Measurements from ENCODE around the gene RHAG.
"Not testable (repeated sequence)": the region's sequence is repeated elsewhere in the genome, so short reads cannot be mapped to it uniquely, and the experiment has no call there.

Gene RHAG

GRCh38 chr6:49635480-49635879 is 1.2 kb downstream of the RHAG start:
- DNase-seq: no peak

DNA sequence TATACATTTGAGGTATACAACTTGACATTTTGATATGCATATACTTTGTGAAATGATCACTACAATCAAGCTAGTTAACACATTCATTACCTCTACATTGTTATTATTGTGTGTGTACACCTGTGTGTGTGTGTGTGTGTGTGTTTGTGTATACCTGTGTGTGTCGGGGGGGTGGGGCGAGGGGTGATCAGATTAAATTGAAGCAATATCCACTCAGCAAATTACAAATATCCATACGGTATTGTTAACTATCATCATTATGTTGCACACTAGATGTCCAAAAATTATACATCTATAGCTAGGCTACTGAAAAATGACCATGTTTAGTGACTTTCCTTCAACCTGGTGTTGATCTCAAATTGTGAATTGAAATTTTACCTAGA is 1.8 kb downstream of the RHAG start:
- no peak for DNase-seq

- no peak for DNase-seq
These were observed 2.4 kb downstream of the RHAG start for GRCh38 chr6:49634092-49634835.

GRCh38 chr6:49633541-49633940 is 3.1 kb downstream of the RHAG start:
- no peak for DNase-seq

DNA sequence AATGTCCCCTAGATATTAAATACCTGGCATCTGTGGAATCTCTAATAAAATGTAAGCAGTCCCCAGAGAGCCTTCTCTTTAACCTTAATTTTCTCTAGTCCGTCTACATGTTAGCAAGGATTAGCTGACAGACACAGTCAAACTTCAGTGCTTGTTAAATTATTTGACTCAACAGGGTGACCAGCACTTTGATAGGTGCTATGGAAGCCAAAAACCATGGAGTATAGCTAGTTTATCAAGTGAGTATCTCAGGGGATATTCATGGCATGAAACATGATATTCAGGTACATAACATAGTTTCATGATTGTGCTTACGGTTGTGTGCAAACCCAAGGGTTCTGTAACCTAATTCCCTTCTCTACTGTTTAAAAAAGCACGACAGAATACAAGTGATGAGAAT is 3.9 kb downstream of the RHAG start:
- no peak for DNase-seq

DNA sequence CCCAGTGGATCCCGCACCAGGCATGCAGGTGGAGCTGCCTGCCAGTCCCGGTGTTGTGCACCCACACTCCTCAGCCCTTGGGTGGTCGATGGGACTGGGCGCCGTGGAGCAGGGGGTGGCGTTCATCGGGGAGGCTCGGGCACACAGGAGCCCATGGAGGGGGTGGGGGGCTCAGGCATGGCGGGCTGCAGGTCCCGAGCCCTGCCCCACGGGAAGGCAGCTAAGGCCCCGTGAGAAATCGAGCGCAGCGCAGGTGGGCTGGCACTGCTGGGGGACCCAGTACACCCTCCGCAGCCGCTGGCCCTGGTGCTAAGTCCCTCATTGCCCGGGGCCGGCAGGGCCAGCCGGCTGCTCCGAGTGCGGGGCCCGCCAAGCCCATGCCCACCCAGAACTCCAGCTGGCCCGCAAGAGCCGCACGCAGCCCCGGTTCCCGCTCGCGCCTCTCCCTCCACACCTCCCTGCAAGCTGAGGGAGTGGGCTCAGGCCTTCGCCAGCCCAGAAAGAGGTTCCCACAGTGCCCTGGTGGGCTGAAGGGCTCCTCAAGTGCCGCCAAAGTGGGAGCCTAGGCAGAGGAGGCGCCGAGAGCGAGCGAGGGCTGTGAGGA is 7.1 kb downstream of the RHAG start:
- not testable (repeated sequence) for DNase-seq

- DNase-seq: no peak
These were observed 9.8 kb downstream of the RHAG start for GRCh38 chr6:49626811-49627210.

DNA sequence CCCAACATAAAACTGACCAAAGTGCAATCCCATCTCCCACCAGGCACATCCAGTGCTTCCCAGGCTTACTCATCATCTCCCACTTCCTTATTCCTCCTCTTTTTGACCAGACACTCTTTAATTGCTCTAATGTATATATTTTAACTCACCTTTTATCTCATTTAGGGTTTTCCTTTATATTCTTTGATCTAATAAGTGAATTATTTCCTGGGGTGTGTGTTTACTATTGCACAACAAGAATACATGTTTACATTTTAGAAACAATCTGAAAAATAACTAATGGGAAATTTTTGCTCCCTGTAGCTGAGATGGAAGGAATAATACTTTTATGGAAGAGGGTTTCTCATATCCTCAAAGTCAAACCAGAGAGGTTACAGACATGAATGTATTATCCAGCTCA is 18.4 kb downstream of the RHAG start:
- no peak for DNase-seq

DNA sequence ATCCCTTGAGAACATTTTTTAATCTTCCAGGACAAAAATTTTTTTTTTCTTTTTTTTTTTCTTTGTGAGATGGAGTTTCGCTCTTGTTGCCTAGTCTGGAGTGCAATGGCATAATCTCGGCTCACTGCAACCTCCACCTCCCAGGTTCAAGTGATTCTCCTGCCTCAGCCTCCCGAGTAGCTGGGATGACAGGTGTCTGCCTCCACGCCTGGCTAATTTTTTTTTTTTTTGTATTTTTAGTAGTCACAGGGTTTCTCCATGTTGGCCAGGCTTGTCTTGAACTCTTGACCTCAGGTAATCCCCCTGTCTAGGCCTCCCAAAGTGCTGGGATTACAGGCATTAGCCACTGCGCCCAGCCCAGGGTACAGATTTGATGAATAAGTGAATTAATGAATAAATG is 22.5 kb downstream of the RHAG start:
- not testable (repeated sequence) for DNase-seq

- no peak for DNase-seq
These were observed 27.4 kb downstream of the RHAG start for GRCh38 chr6:49609285-49609684.

- not testable (repeated sequence) for DNase-seq
These were observed 28.4 kb downstream of the RHAG start for GRCh38 chr6:49608275-49608674.

DNA sequence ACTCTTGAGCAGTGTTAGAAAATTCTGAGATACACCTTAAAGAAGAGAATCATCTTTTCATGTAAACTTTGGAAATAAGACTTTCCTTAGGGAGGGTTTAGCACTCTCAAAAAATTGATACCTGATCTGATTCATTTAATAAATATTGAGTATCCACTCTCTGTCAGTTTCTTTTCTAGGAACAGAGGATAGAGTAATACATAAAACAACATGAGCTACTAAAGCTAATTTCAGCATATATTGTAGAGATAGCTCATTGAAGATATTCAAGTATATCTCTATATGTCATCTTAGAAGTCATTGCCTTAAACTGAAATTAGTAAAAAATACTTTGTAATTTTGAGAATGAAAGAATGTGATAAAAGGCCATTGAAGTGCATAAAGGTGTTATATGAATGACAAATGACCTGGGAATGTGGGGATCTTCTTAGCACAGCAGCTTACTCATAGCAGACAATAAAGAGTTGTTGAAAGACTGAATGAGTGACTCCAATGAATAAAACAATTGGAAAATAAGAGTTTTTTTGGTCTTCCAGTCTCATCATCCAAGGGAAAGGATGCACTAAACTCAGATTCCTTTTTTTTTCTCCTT is 29.2 kb downstream of the RHAG start:
- no peak for DNase-seq

GRCh38 chr6:49606721-49607390 is 29.8 kb downstream of the RHAG start:
- DNase-seq: no peak

- DNase-seq: not testable (repeated sequence)
These were observed 32.6 kb downstream of the RHAG start for GRCh38 chr6:49604080-49604479.

GRCh38 chr6:49587262-49587661 is 49.4 kb downstream of the RHAG start:
- DNase-seq: not testable (repeated sequence)

DNA sequence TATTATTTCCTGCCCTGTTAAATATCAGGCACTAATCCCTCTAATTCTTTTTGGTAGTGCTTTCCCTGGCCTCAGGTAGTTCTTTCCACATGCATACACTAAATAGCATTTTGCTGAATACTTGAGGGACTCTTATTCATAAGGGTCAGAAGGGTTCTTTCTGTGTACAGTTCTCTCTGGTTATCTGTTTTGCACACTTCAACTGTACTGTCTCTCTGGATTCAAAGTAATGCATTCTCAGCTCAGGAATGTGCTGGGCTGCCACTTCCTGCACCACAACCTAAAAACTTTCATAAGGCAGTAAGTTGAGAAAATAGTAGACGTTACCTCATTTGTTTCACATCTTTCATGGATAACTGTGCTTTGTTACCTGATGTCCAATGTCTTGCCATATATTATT is 54.1 kb downstream of the RHAG start:
- DNase-seq: no peak

- no peak for DNase-seq
These were observed 57.0 kb downstream of the RHAG start for GRCh38 chr6:49579649-49580048.

DNA sequence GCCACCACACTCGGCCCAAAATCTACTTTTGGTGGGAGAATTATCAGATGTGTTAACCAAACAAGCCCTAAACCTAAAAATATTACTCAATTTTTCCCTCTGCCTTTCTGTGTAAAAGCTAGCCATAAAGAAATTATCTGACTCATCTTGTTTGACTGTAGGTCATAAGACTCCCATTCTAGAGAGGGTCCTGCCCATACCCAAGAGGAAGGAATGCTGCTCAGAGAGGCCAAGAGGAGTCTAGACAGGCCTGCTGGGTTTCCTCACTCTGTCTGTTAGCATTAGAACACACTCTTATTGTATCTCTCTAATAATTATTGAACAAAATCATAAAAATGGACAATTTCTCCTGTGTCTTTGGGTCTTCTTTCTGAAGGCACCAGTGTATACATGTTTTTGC is 60.0 kb downstream of the RHAG start:
- DNase-seq: no peak

DNA sequence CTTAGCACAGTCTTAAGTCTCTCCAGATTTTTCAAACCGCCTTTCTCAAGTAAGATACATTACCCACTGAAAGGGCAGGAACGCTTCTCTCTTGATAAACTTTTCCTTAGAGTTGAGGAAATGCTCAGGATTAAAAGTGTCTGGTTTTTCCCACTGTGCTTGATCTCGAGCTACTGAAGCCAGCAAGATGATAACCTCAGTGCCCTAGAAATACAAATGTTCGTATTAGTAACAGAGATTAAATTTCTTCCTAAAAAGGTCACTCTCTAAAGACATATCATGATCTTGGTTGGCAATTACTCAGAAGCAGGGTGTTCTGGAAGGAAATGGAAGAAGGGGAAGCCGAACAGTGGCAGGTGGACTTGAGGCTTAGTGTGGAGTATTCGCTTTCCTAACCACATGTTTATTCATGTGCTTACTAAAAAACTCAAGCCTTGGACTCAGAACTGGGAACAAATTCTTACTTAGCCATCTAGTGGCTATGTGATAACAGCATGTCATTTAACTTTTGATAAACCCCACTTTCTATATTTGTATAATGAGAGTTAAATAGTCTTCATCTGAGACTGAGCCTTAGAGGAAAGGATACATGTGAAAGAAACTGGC is 66.1 kb downstream of the RHAG start:
- no peak for DNase-seq

- no peak for DNase-seq
These were observed 70.8 kb downstream of the RHAG start for GRCh38 chr6:49565855-49566254.

GRCh38 chr6:49565261-49565660 is 71.4 kb downstream of the RHAG start:
- no peak for DNase-seq

DNA sequence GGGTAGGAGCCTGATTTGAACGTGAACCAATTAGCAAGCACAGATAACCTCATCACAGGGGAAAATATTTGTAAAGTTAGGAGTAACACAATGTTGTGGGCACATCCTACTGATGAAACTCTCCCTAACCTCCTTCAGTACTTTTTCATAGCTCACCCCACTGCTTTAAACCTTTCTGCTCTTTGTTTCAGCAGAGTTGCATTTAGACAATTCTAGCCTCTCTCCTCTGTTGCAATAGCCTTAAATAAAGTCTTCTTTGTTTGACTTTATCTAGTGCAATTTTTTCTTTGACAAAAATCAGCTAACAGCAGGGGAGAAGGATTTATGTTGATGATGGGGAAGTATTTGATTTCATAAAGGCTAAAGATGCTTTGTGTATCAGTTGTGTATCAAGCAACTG is 72.1 kb downstream of the RHAG start:
- DNase-seq: no peak
